GM12872 (cell line): ENCODE results near the gene UQCRQ.

ENCODE experiments used
- TF ChIP-seq, protein P1 (sequence below): IDR thresholded peaks from 3 replicates; pipeline ENCODE4 v1.5.1; 2011; ENCODE audit warnings: low read depth, mild to moderate bottlenecking, low read length, moderate library complexity; ENCODE audit not compliant: insufficient read depth

The UQCRQ gene

DNA sequence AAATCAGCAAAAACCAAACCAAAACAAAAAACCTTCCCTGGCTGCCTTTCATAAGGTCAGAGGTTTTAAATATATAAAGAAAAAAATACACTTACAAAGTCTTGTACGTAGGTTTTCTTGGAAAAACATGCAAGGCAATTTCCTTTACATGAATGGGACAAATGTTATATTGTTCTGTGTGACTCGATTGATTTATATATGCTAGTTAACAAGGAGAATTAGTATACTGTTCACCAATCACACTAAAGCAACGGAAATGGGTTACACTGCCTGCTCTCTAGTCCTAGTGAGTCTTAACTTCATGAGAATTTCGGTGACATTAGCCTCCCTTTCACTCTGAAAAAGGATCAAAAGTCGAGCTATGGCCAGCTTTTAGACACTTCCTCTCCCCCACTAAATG lies 5.7 kb upstream of the UQCRQ start:
- TF ChIP-seq, protein P1, sequence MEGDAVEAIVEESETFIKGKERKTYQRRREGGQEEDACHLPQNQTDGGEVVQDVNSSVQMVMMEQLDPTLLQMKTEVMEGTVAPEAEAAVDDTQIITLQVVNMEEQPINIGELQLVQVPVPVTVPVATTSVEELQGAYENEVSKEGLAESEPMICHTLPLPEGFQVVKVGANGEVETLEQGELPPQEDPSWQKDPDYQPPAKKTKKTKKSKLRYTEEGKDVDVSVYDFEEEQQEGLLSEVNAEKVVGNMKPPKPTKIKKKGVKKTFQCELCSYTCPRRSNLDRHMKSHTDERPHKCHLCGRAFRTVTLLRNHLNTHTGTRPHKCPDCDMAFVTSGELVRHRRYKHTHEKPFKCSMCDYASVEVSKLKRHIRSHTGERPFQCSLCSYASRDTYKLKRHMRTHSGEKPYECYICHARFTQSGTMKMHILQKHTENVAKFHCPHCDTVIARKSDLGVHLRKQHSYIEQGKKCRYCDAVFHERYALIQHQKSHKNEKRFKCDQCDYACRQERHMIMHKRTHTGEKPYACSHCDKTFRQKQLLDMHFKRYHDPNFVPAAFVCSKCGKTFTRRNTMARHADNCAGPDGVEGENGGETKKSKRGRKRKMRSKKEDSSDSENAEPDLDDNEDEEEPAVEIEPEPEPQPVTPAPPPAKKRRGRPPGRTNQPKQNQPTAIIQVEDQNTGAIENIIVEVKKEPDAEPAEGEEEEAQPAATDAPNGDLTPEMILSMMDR = no peak

DNA sequence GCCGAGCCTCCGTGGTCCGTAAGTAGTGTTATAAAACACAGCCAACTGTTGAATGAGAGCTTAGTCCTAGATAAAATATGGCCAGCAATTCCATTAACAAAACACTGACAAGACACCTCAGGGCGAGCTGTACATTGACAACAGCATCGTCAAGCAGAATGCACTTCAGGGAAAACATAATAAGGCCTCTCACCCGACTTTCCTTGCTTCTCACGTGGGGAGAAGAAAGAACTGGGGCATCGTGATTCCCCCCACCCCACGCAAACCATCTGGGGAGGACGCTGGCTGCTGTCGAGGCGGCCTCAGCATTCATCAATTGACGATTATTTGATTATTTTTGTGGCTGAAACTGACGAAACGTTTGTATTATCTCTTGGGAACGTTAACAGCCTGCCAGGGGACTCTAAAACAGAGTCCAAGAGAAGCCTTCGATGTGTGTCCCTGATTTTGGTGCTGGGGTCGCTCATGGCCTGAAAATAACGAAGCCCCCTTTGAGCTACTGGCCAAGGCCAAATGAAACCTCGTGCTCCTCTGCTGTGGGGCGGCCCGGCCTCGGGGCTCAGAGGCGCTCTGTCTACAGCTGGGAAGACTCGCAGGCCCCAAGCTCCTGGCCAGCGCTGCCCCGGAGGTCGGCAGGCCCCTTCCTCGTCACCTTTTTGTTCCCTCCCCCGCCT lies 637 bp upstream of the UQCRQ start:
- TF ChIP-seq, protein P1 = no peak

DNA sequence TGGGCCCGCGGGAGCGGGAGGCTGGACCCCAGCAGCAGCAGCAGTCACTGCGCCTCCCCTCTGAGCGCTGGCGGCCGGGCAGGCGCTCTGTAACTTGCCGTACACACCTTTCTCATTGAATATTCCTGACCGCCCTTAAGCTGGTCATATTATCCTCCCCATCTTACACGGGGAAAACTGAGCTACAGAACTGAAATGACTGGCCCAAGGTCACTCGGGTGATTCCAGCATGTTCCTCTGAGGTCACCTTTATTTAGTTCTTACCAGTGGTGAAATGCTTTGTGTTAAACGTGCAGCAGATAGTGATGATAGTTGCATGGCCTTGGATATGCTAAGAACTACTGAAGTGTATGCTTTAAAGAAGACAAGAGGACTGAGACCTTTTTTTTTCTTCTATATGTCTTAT lies 607 bp downstream of the UQCRQ start:
- TF ChIP-seq, protein P1 = no peak

DNA sequence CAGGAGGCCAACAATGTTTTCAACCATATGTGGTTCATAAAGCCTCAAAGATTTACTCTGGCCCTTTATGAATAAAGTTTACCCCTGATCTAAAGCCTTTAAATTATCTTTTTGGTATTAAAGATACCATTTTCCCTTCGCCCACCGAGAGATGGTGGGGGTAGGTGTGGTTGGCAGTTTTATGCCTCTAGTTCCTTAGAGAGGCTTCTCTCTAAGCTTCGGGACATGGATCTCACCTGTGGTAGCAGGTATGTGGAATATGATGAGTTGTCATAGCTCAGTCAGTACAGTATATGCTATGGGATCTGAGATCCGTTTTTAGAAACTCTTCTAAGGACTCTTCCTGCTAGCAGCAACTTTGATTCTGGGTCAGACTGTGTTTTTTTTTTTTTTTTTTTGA lies 2.3 kb downstream of the UQCRQ start:
- TF ChIP-seq, protein P1 = no peak

DNA sequence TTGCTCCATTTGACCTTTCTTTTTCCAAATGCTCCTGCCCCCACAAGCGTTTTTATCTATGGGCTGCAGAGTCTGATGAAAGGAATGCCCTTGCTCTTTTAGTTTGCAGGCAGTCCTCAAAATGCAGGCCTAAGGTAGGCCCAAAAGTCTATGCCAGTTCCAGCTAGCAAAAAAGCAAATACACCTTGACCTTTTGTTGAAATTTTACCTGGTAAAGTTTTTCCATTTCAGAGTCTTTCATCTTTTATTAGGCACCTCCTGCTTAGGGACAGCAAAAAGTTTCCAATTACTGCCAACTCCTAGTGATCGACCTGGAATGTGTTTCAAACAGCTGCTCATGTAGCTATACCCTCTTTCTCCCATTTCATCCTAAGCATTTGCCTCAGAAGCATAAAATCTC lies 4.4 kb downstream of the UQCRQ start:
- TF ChIP-seq, protein P1 = no peak

DNA sequence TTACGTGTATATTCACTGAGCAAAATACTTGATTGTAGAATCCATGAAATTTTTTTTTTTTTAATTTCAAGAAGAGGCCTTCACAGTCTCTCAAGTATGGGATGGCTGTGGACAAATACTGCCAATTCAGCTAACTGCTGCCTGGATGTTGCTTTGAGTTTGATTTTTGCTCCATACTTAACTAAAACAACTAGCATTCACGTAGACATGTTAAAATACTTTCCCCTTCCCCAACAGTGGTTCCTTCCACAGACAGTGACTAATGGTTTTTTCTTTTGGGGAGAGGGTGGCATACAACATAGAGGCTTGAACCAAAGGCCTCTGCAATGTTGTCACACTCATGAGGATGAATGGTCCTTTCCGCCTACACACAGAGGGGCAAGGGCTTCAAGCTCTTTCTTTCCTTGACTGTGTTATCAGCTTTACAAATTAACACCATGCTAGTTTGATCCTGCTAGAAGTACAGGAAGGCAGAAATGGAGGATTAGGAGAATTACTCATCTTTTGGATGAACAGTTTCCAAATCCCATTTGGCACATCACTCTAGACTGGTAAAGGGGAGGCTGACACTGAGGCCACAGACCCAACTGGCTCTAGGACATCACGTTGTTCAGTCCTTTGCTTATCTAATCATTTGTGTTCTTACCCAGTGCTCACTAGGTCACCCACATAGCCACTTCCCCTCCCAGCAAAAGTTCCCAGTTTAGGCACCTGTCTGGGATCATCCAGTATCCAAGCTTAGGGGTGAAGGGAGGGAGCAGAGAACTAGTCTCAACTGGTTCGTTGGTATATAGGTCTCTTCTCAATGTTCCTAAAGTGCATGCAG lies 5.2 kb downstream of the UQCRQ start:
- TF ChIP-seq, protein P1 = no peak

DNA sequence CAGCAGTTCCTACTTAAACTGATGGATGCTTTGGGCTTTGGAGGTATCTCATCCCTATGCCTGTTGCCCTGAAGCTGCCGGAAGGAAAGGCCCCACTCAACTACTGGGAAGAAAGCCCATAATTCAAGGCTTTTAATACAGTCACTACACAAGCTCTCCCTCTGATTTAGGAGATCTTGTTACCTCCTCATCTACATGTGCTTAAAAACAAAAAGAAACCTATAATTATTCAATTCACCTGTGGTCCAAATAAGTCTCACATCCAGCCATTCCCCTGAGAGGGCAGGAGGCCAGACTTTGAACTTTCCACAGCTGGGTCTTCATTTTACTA lies 6.3 kb downstream of the UQCRQ start:
- TF ChIP-seq, protein P1 = no peak
